Measurements from ENCODE around the gene RASGRP4. TPM values are rescaled to one million over a fixed set of nuclear protein-coding genes. Genes with fewer than 3 reads are reported as not detected.

Gene RASGRP4
- total RNA-seq, 1 donor from 2014 or later = not detected

DNA sequence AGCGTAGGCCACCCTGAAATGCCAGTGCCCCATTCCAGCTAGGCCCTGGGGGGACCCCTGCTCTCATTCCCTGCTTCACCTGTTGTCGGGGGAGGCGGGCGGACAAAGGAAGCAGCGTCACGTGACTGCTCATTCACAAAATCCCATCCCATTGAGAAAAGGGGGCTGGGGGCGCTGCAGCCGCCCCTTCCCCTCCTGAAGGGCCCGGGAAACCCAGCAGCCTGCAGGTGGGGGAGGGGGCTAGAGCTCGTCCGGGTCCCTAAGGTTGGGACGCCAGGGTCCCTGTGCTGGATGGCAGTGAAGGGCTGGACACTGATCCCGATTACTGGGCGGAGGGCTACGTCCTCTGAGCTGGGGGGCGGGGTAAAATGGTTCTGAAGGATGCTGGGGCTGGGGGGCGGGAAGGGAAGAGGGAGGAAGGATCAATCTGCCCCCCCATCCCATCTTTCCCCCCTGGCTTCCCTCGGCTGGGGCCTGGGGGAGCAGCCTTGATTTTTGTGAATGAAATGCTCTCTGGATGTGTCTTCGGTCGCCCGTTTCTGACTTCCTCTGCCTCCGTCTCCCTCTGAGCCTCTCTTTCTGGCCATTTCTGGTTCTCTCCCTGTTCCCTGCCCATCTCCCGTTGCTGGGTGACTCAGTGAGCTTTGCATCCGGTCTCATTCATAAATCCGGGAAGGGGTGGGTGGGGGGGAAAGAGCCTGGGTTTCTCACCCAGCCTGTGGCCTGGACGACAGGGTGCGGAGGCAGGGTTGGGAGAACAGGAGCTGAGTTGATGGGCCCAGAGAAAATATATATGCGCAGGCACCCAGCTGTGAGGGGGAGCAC is 36.7 kb downstream of the RASGRP4 start:
- peak; percentile 46 to 83 for DNase-seq (ENCODE audit: low read depth in 2 of 2)

GRCh38 chr19:38388349-38389100 is 37.5 kb downstream of the RASGRP4 start, which contains the start of gene SPRED3:
Gene SPRED3, plus strand, starts transcription at chr19:38388697. Its CDS starts 1,606 bp downstream, at chr19:38390303.
- DNase-seq (ENCODE audit: low read depth in 2 of 2) = peak in 1 of 2 donors; percentile 71

GRCh38 chr19:38387550-38388348 is 38.3 kb downstream of the RASGRP4 start, which contains the start of gene GGN:
Gene GGN, minus strand, starts transcription at chr19:38388034. Its CDS starts 773 bp downstream, at chr19:38387261.
- DNase-seq (ENCODE audit: low read depth in 2 of 2) = peak; percentile 78 to 94

- peak in 1 of 2 donors; percentile 22 for DNase-seq (ENCODE audit: low read depth in 2 of 2)
Measured at GRCh38 chr19:38386971-38387549, 39.0 kb downstream of the RASGRP4 start.

DNA sequence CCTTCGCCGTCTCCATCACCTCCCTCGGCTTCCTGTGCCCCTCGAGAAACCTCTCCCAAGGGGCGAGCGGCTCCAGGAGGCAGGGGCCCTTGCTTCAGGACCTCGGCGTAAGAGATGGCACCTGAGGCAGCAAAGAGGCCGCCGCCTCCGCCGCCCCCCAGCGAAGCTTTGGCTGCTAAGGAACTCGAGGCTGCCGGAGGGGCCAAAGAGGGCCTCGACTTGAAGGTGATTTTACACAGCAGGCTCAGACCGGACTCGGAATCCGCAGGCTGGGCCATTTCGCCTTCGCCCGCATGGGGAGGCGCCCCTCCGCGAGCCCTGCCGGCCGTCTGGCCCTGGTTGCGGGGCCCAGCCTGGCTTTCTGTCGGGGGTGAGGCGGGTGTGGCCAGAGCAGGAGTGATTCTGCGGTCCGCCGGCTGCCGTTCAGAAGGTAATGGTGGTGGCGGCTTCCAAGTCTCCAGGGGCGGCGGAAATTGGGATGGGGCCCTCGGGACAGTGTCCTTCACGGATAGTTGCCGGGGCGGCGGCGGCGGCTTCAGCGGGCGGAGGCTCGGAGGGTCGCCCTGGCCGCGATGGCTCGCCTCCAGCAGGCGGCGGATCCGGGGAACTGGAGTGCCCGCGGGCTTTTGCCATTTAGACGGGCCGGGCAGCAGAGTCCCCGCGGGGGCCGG is 39.6 kb downstream of the RASGRP4 start:
- no peak for DNase-seq (ENCODE audit: low read depth in 2 of 2)

DNA sequence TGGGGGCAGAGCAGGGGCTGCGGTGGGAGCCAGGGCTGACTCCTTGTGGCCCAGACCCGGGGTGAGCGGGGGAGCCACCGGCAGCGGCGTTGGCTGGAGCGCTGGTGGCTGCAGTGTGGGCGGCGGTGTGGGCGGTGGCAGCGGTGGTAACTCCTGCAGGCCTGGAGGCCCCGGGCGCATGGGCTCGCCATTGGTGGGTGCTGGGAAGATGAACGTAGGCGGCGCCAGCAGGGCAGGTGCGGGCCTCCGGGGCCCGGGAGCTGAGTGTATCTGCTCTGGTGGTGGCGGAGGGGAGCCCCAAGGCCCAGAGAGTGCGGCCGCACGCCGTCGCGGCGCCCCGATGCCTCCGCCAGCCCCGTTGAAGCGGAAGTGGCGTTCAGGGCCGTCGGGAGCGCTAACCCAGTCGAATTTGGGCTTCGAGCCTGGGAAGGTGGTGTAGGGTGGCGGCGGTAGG is 40.2 kb downstream of the RASGRP4 start:
- DNase-seq (ENCODE audit: low read depth in 2 of 2) = no peak

- DNase-seq (ENCODE audit: low read depth in 2 of 2) = no peak
Measured at GRCh38 chr19:38385057-38385803, 40.8 kb downstream of the RASGRP4 start.

DNA sequence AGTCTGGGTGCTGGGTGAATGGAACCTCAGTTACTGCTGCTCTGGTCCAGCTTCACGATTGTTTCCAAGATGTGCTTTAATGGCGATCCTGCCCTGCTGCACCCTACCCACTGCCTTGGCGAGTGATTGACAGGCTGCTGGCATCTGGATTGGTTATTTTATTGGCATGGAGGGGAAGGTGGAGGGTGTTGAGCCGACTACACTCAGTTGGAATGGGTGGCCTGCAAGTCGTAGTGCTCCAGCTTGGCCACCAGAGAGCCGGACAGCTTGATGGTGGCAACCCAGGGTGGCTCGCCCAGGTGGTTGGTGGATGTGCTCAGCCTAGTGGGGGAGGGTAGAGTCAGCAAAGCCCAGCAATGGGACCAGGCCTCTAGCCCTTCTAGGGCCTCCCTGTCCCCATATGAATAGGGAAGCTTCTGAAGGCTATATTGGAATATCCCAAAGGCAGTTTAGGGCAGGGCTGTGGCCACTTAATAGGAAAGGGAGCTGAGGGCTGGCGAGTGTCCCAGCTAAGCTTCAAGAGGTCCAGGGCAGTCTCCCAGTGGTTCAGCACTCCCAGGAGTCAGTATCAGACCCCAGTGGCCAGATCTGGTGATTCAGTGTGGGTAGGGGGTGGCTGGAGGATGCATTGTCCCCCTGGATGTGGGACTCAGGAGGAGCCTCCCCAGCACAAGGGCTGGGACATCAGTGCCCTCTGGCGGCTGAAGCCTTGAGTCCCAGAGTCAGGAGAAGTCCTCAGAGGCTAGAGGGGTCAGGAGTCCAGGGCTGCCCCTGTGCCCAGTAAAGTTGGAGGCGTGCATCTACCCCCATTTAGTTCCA is 41.6 kb downstream of the RASGRP4 start:
- DNase-seq (ENCODE audit: low read depth in 2 of 2) = peak in 1 of 2 donors; percentile 45

DNA sequence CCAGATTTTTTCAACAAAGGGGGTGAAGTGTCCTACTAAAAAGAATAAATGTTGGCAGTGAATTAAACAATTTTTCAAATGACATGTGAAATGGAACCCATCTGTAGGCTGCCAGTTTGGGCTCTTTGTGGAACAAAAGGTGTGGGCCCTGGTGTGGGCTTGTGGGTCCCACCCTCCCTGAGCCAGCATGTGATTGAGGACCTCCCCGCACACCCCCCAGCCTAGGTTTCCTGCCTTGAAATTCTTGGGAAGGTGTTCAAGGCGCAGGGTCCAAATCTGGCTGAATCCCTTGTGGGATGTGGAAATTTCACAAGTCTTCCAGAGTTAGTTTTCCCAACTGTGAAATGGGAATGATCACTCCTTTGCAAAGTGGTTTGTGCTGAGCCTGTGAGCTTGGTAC is 42.3 kb downstream of the RASGRP4 start:
- DNase-seq (ENCODE audit: low read depth in 2 of 2) = no peak

DNA sequence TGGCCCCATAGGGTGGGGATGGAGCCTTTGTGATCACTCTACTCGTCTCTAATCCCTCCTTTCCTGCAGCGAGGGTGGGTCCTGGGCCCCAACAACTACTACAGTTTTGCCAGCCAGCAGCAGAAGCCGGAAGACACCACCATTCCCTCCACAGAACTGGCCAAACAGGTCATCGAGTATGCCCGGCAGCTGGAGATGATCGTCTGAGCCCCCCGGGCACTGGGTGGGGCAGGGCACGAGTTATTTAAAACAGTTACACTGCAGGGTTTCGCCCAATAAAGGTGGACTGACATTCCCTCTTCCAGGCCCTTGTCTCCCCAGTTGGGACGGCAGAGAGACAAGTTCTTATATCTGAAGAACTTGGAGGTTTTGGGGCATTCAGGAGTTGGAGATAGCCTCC is 42.8 kb downstream of the RASGRP4 start:
- DNase-seq (ENCODE audit: low read depth in 2 of 2) = no peak

DNA sequence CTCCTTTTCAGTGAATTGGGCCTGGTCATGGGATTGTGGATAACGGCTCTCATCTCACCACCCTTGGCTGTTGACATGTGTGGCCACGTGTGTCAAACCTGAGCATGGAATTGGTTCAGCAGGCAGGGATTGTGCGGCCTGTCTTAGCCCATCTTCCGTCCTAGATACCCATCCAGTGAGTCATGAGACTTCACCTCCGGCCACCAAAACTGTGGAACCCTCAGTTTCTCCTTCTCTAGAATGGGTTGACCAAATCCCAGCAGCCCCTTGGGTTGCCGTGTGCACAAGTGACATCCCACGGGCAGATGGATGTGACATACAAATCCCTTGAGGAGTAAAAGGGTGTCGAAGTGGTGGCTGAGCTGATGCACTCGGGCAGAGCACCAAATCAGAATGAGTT is 44.9 kb downstream of the RASGRP4 start:
- DNase-seq (ENCODE audit: low read depth in 2 of 2) = no peak

- no peak for DNase-seq (ENCODE audit: low read depth in 2 of 2)
Measured at GRCh38 chr19:38378866-38379265, 47.2 kb downstream of the RASGRP4 start.

DNA sequence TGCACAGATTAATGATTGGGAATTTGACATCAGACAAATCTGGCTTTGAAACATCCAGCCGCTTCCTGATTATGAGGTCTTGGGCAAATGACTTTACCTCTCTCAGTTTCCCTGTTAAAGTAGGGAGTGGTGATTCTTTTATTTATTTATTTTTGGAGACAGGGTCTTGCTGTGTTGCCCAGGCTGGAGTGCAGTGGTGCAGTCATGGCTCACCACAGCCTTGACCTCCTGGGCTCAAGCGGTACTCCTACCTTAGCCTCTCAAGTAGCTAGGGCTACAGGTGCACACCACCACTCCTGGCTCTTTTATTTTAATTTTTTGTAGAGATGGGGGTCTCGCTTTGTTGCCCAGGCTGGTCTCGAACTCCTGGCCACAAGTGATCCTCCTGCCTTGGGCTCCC is 49.0 kb downstream of the RASGRP4 start:
- no peak for DNase-seq (ENCODE audit: low read depth in 2 of 2)

DNA sequence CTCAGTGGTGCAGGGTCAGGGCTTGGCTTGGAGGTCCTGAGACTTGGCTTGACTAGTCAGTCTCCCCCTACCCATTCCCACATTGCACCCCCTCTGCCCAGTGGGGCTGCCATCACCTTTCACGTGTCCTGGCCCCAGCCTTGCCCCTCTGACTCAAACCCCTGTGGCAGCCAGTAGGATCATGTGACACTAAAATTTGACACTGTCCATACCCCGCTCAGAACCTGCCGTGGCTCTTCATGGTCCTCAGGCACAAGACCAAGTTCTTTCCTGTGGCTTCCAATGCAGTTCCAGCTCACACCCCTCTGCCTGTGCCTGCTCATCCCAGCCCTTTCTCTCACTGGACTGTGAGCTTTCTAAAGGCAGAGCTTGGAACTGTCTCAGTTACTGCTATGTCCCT is 49.4 kb downstream of the RASGRP4 start:
- no peak for DNase-seq (ENCODE audit: low read depth in 2 of 2)

- peak in 1 of 2 donors; percentile 28 for DNase-seq (ENCODE audit: low read depth in 2 of 2)
Measured at GRCh38 chr19:38375748-38376147, 50.3 kb downstream of the RASGRP4 start.

- no peak for DNase-seq (ENCODE audit: low read depth in 2 of 2)
Measured at GRCh38 chr19:38375098-38375493, 50.9 kb downstream of the RASGRP4 start.

DNA sequence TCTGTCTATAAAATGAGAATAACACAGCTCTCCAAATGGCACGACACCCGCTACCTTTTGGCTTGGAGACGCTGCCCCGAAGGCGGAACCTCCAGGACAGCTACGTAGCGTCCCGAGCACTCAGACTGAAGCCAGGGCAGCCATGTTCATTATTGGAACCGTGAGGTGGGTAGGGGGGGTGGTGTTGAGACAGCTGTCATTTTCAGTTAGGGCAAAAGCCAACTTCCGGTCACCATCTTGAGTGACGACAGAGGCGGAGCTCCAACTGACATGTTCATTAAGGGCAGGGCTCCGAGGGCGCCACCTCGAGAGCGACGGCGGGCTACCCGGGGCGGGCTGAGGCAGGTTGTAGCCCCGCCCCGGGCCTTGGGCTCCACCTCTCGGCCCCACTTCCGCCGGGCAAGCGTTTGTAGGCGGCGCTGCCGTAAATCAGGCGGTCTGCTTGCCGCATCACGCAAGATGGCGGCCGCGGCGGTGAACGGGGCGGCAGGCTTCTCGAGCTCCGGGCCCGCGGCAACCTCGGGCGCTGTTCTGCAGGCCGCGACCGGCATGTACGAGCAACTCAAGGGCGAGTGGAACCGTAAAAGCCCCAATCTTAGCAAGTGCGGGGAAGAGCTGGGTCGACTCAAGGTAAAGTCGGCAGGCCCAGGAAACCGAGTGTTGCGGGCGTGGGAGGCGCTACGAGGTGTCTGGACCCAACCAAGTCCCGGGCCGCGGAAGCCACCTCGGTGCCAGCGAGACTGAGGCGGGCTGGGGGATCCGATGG is 51.5 kb downstream of the RASGRP4 start, which contains the start of gene PSMD8:
Gene PSMD8 (plus strand): TSS at position 240 of the 766 bp plus-strand sequence. CDS start 31 bp downstream, at position 271.
- DNase-seq (ENCODE audit: low read depth in 2 of 2) = peak; percentile 97 to 99

GRCh38 chr19:38373907-38374331 is 52.1 kb downstream of the RASGRP4 start:
- no peak for DNase-seq (ENCODE audit: low read depth in 2 of 2)
